SK-N-SH (cell line): Measurements from ENCODE around the gene MAD1L1. TPM values are rescaled to one million over a fixed set of nuclear protein-coding genes. Genes with fewer than 3 reads are reported as not detected.

Experiments used
- CTCF ChIA-PET: fragments of 300-600, 350-600 bp; formaldehyde crosslinking; extraction: SDS; loops from one replicate; lab custom pipeline; 2021; lab: Yijun Ruan, JAX
- POLR2A ChIA-PET: fragments of 350-600 bp; sonication (Branson Sonifier 250); formaldehyde crosslinking; extraction: SDS; loops from one replicate; lab custom pipeline; 2020; ENCODE audit warnings: antibody characterized with exemption, inconsistent platforms; lab: Yijun Ruan, JAX
- DNase-seq: peaks from one replicate; pipeline ENCODE4 v3.0.0; 2012
- H2AFZ ChIP-seq: fragments of 200-600 bp; sonication (generic); 2 replicates; pipeline ENCODE4 v1.8.1; 2016; ENCODE audit warnings: antibody characterized with exemption, mild to moderate bottlenecking, low read depth
- H3F3A ChIP-seq: fragments of 200-600 bp; sonication (generic); replicated peaks from 2 replicates; pipeline ENCODE3; 2016; ENCODE audit warnings: antibody characterized with exemption, mild to moderate bottlenecking; ENCODE audit not compliant: insufficient read depth
- H3K27ac ChIP-seq, 2 experiments: fragments of 200-500 bp in 1 of 2; fragments of 200-600 bp in 1 of 2; sonication (Bioruptor generic) in 1 of 2; sonication (generic), shearing (Covaris generic) in 1 of 2; 2 replicates each; pipeline versions ENCODE4 v1.5.1 to v1.6.1; 2014 to 2016; ENCODE audit warnings: low read depth in 2 of 2, inconsistent platforms in 1 of 2, low read length in 1 of 2, mild to moderate bottlenecking in 1 of 2, mixed read lengths in 1 of 2
- H3K27me3 ChIP-seq: fragments of 200-600 bp; sonication (generic), shearing (Covaris generic); 2 replicates; pipeline ENCODE4 v1.6.1; 2016; ENCODE audit warnings: mixed run types; ENCODE audit not compliant: insufficient read depth
- H3K36me3 ChIP-seq, 2 experiments: fragments of 200-500 bp in 1 of 2; fragments of 200-600 bp in 1 of 2; sonication (Bioruptor generic) in 1 of 2; sonication (generic) in 1 of 2; replicated peaks in 1 of 2; 2 replicates each; pipeline versions ENCODE3 to v1.5.1; 2014 to 2016; ENCODE audit warnings: low read length in 1 of 2, mild to moderate bottlenecking in 1 of 2; ENCODE audit not compliant: insufficient read depth in 2 of 2, control insufficient read depth in 1 of 2
- H3K4me1 ChIP-seq, 2 experiments: fragments of 200-500 bp in 1 of 2; fragments of 200-600 bp in 1 of 2; sonication (Bioruptor generic) in 1 of 2; sonication (generic), shearing (Covaris generic) in 1 of 2; 2 replicates each; pipeline versions ENCODE4 v1.5.1 to v1.6.1; 2014 to 2016; ENCODE audit warnings: low read depth in 1 of 2, low read length in 1 of 2, mixed run types in 1 of 2; ENCODE audit not compliant: insufficient read depth in 2 of 2, control insufficient read depth in 1 of 2
- H3K4me2 ChIP-seq: fragments of 200-600 bp; sonication (generic), shearing (Covaris generic); 2 replicates; pipeline ENCODE4 v1.6.1; 2017; ENCODE audit warnings: mixed run types
- H3K4me3 ChIP-seq, 2 experiments: fragments of 200-500 bp in 1 of 2; fragments of 200-600 bp in 1 of 2; sonication (Bioruptor generic) in 1 of 2; sonication (generic), shearing (Covaris generic) in 1 of 2; 2 replicates each; pipeline versions ENCODE4 v1.5.1 to v1.8.1; 2014 to 2016; ENCODE audit warnings: low read depth in 2 of 2, inconsistent platforms in 1 of 2, low read length in 1 of 2, mild to moderate bottlenecking in 1 of 2, mixed read lengths in 1 of 2, moderate library complexity in 1 of 2
- H3K79me2 ChIP-seq: fragments of 200-600 bp; sonication (generic); 2 replicates; pipeline ENCODE4 v1.8.1; 2017; ENCODE audit warnings: mild to moderate bottlenecking; ENCODE audit not compliant: insufficient read depth
- H3K9ac ChIP-seq: fragments of 200-600 bp; sonication (generic); 2 replicates; pipeline ENCODE4 v1.6.1; 2017; ENCODE audit warnings: mixed run types
- H3K9me2 ChIP-seq: fragments of 200-600 bp; sonication (generic); 2 replicates; pipeline ENCODE4 v1.6.1; 2017; ENCODE audit warnings: mixed run types
- H3K9me3 ChIP-seq: fragments of 200-600 bp; sonication (generic); 2 replicates; pipeline ENCODE4 v1.6.1; 2017; ENCODE audit warnings: mixed run types, mild to moderate bottlenecking, moderate library complexity
- H4K20me1 ChIP-seq: fragments of 200-600 bp; sonication (generic); 2 replicates; pipeline ENCODE4 v1.6.1; 2017; ENCODE audit warnings: mild to moderate bottlenecking, mixed run types; ENCODE audit not compliant: insufficient read depth
- CHD2 ChIP-seq: fragments of 150-350 bp; IDR thresholded peaks from 2 replicates; pipeline ENCODE4 v1.6.1; 2018; ENCODE audit warnings: low read length; ENCODE audit not compliant: partially characterized antibody
- EZH2phosphoT487 ChIP-seq: fragments of 200-600 bp; sonication (generic); IDR thresholded peaks from 2 replicates; pipeline ENCODE4 v1.6.1; 2017; ENCODE audit warnings: low read depth, mixed run types, mild to moderate bottlenecking, antibody characterized with exemption, moderate library complexity, borderline replicate concordance
- FOSL2 ChIP-seq: IDR thresholded peaks from 2 replicates; pipeline ENCODE4 v1.4.0; 2012; ENCODE audit warnings: low read depth, mild to moderate bottlenecking, moderate library complexity, borderline replicate concordance
- FOXJ3 ChIP-seq: sonication (generic); formaldehyde crosslinking; IDR thresholded peaks from 2 replicates; pipeline ENCODE4 v1.5.1; 2020; ENCODE audit warnings: mild to moderate bottlenecking, missing genetic modification reagents
- FOXM1 ChIP-seq: IDR thresholded peaks from 2 replicates; pipeline ENCODE4 v1.4.0; 2012; ENCODE audit warnings: low read depth, mild to moderate bottlenecking
- GATA2 ChIP-seq: sonication (generic); formaldehyde crosslinking; IDR thresholded peaks from 2 replicates; pipeline ENCODE4 v1.5.0; 2020; ENCODE audit warnings: mild to moderate bottlenecking, missing genetic modification reagents
- MEF2A ChIP-seq: IDR thresholded peaks from 2 replicates; pipeline ENCODE4 v1.4.0; 2012; ENCODE audit warnings: low read depth, borderline replicate concordance
- RCOR1 ChIP-seq: fragments of 150-350 bp; IDR thresholded peaks from 2 replicates; pipeline ENCODE4 v1.6.1; 2017; ENCODE audit warnings: antibody characterized with exemption, low read length
- SMC3 ChIP-seq: IDR thresholded peaks from 2 replicates; pipeline ENCODE4 v1.6.1; 2012; ENCODE audit warnings: low read depth, low read length, improper control_type of control experiment
- TAF1 ChIP-seq: IDR thresholded peaks from 2 replicates; pipeline ENCODE4 v1.6.1; 2012; ENCODE audit warnings: low read depth, mild to moderate bottlenecking, low read length, moderate library complexity, borderline replicate concordance
- TCF12 ChIP-seq: IDR thresholded peaks from 2 replicates; pipeline ENCODE4 v1.4.0; 2012
- TEAD4 ChIP-seq: IDR thresholded peaks from 2 replicates; pipeline ENCODE4 v1.4.0; 2012; ENCODE audit warnings: mild to moderate bottlenecking, borderline replicate concordance; ENCODE audit not compliant: insufficient read depth
- WGBS: methylation state at CpG from one replicate; pipeline ENCODE4 v1.1.6; 2017; ENCODE audit warnings: low lambda C conversion rate; 5-methylcytosine and 5-hydroxymethylcytosine counted together
- polyA plus RNA-seq, 3 experiments: library from polyadenylated mRNA; depleted of rRNA; stranded (reverse); fragments of >200 nt; gene quantifications; 2 replicates each; pipeline ENCODE4 v1.2.3, GENCODE V29; 2012
- TF ChIP-seq, protein P1 (sequence below): fragments of 150-350 bp; IDR thresholded peaks from 2 replicates; pipeline ENCODE4 v1.6.1; 2017; ENCODE audit warnings: antibody characterized with exemption, low read length, low read depth, borderline replicate concordance
- TF ChIP-seq, protein P2 (sequence below): IDR thresholded peaks from 2 replicates; pipeline ENCODE4; 2012
- TF ChIP-seq, protein P3 (sequence below): IDR thresholded peaks from 2 replicates; pipeline ENCODE4 v1.6.1; 2012; ENCODE audit warnings: mild to moderate bottlenecking, low read depth, low read length, moderate library complexity
- TF ChIP-seq, protein P4 (sequence below): fragments of 200-600 bp; sonication (generic); IDR thresholded peaks from 2 replicates; pipeline ENCODE4 v1.6.1; 2017; ENCODE audit warnings: antibody characterized with exemption, mild to moderate bottlenecking, moderate library complexity

Gene MAD1L1
- polyA plus RNA-seq, 1 of the 3 experiments (the other 2 are of a cell fraction), result 46.2 TPM

DNA sequence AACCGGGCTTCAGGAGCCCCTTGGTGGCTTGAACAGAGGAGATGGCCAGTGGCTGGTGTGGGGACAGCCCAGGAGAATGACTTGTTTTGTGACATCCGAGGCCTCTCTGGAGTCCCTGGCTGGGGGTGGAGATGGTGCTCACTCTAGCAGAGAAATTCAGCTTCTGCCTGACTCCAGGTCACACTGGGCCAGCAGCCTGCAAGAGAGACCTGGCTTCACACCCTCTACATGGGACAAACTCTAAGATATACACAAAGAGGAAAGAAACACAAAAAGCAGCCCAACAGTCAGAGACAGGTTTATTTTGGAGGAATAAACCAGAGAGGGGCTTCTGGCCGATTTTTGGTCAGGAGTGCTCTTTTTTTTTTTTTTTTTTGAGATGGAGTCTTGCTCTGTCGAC is 429.8 kb downstream of the MAD1L1 start:
- Histone ChIP-seq H2AFZ (no peak overlapping the region), H3K36me3 (no peaks in the 10 kb centered on the region), H3K4me3 (no peak overlapping the region), H3K79me2 (no peaks in the 10 kb centered on the region), H4K20me1 (no peaks in the 10 kb centered on the region), H3F3A (no peaks in the 10 kb centered on the region), H3K9me3 (no peaks in the 10 kb centered on the region), H3K27ac (no peak overlapping the region), H3K4me1 (no peaks in the 10 kb centered on the region), H3K27me3 (no peaks in the 10 kb centered on the region), H3K4me2 (no peak overlapping the region), H3K9me2 (no peaks in the 10 kb centered on the region), H3K9ac (no peak overlapping the region)
- TF ChIP-seq GATA2 (CRISPR knock-in tag) (no peak), TAF1 (no peak), FOXJ3 (CRISPR knock-in tag) (no peak), EZH2phosphoT487 (no peak), TEAD4 (no peak), SMC3 (no peak), MEF2A (no peak), FOSL2 (no peak), FOXM1 (no peak), TCF12 (no peak), RCOR1 (no peak), CHD2 (no peak)
- TF ChIP-seq, protein P1, sequence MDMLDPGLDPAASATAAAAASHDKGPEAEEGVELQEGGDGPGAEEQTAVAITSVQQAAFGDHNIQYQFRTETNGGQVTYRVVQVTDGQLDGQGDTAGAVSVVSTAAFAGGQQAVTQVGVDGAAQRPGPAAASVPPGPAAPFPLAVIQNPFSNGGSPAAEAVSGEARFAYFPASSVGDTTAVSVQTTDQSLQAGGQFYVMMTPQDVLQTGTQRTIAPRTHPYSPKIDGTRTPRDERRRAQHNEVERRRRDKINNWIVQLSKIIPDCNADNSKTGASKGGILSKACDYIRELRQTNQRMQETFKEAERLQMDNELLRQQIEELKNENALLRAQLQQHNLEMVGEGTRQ, result no peak
- TF ChIP-seq, protein P2, sequence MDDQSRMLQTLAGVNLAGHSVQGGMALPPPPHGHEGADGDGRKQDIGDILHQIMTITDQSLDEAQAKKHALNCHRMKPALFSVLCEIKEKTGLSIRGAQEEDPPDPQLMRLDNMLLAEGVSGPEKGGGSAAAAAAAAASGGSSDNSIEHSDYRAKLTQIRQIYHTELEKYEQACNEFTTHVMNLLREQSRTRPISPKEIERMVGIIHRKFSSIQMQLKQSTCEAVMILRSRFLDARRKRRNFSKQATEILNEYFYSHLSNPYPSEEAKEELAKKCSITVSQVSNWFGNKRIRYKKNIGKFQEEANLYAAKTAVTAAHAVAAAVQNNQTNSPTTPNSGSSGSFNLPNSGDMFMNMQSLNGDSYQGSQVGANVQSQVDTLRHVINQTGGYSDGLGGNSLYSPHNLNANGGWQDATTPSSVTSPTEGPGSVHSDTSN, result no peak
- TF ChIP-seq, protein P3, sequence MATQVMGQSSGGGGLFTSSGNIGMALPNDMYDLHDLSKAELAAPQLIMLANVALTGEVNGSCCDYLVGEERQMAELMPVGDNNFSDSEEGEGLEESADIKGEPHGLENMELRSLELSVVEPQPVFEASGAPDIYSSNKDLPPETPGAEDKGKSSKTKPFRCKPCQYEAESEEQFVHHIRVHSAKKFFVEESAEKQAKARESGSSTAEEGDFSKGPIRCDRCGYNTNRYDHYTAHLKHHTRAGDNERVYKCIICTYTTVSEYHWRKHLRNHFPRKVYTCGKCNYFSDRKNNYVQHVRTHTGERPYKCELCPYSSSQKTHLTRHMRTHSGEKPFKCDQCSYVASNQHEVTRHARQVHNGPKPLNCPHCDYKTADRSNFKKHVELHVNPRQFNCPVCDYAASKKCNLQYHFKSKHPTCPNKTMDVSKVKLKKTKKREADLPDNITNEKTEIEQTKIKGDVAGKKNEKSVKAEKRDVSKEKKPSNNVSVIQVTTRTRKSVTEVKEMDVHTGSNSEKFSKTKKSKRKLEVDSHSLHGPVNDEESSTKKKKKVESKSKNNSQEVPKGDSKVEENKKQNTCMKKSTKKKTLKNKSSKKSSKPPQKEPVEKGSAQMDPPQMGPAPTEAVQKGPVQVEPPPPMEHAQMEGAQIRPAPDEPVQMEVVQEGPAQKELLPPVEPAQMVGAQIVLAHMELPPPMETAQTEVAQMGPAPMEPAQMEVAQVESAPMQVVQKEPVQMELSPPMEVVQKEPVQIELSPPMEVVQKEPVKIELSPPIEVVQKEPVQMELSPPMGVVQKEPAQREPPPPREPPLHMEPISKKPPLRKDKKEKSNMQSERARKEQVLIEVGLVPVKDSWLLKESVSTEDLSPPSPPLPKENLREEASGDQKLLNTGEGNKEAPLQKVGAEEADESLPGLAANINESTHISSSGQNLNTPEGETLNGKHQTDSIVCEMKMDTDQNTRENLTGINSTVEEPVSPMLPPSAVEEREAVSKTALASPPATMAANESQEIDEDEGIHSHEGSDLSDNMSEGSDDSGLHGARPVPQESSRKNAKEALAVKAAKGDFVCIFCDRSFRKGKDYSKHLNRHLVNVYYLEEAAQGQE, result no peak
- TF ChIP-seq, protein P4, sequence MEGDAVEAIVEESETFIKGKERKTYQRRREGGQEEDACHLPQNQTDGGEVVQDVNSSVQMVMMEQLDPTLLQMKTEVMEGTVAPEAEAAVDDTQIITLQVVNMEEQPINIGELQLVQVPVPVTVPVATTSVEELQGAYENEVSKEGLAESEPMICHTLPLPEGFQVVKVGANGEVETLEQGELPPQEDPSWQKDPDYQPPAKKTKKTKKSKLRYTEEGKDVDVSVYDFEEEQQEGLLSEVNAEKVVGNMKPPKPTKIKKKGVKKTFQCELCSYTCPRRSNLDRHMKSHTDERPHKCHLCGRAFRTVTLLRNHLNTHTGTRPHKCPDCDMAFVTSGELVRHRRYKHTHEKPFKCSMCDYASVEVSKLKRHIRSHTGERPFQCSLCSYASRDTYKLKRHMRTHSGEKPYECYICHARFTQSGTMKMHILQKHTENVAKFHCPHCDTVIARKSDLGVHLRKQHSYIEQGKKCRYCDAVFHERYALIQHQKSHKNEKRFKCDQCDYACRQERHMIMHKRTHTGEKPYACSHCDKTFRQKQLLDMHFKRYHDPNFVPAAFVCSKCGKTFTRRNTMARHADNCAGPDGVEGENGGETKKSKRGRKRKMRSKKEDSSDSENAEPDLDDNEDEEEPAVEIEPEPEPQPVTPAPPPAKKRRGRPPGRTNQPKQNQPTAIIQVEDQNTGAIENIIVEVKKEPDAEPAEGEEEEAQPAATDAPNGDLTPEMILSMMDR, result no peak
- WGBS, result 28% methylated on average over 4 of the region's 4 CpGs
- no peak for DNase-seq
- ChIA-PET CTCF (no interaction called here), POLR2A (no interaction called here)
